Liver (tissue), 9 donors: Measurements from ENCODE around the gene HPS1. TPM values are rescaled to one million over a fixed set of nuclear protein-coding genes. Genes with fewer than 3 reads are reported as not detected.

Experiments
- DNase-seq: peaks from one replicate; pipeline ENCODE4 v3.0.0-alpha.2; 2017; ENCODE audit warnings: low spot score
- H3K27ac ChIP-seq, 2 donors: one replicate each; pipeline ENCODE4 v1.7.0; 2013; ENCODE audit warnings: inconsistent platforms in 2 of 2, low read length in 2 of 2, control low read depth in 1 of 2, low read depth in 1 of 2, mild to moderate bottlenecking in 1 of 2
- H3K27me3 ChIP-seq, 4 donors: one replicate each; pipeline versions ENCODE4 v1.6.1 to v1.7.0; 2013; ENCODE audit warnings: low read length in 3 of 4, inconsistent platforms in 1 of 4, mild to moderate bottlenecking in 1 of 4, moderate library complexity in 1 of 4; ENCODE audit not compliant: control insufficient read depth in 4 of 4, insufficient read depth in 4 of 4
- H3K36me3 ChIP-seq, 4 donors: one replicate each; pipeline versions ENCODE4 v1.6.1 to v1.7.0; 2013; ENCODE audit warnings: low read length in 3 of 4, mild to moderate bottlenecking in 3 of 4, low read depth in 1 of 4, moderate library complexity in 1 of 4; ENCODE audit not compliant: control insufficient read depth in 4 of 4, insufficient read depth in 3 of 4
- H3K4me1 ChIP-seq, 4 donors: one replicate each; pipeline versions ENCODE4 v1.6.1 to v1.7.0; 2013; ENCODE audit warnings: low read length in 3 of 4, mild to moderate bottlenecking in 3 of 4, moderate library complexity in 1 of 4; ENCODE audit not compliant: control insufficient read depth in 4 of 4, insufficient read depth in 4 of 4
- H3K4me3 ChIP-seq, 3 donors: one replicate each; pipeline versions ENCODE4 v1.6.1 to v1.7.0; 2013; ENCODE audit warnings: low read length in 3 of 3, control low read depth in 1 of 3, low read depth in 1 of 3, mild to moderate bottlenecking in 1 of 3
- H3K9ac ChIP-seq, 2 donors: one replicate each; pipeline ENCODE4 v1.7.0; 2013; ENCODE audit warnings: low read length in 2 of 2, mild to moderate bottlenecking in 2 of 2, moderate library complexity in 2 of 2, control low read depth in 1 of 2, low read depth in 1 of 2
- H3K9me3 ChIP-seq, 4 donors: one replicate each; pipeline versions ENCODE4 v1.6.1 to v1.7.0; 2013; ENCODE audit warnings: low read length in 3 of 4; ENCODE audit not compliant: control insufficient read depth in 4 of 4
- EGR1 ChIP-seq, 2 donors: IDR thresholded peaks; 2 replicates each; pipeline ENCODE4 v1.6.1; 2016 to 2018; ENCODE audit warnings: antibody characterized with exemption in 2 of 2, low read depth in 2 of 2
- FOXA1 ChIP-seq: IDR thresholded peaks from 2 replicates; pipeline ENCODE4 v1.6.1; 2016; ENCODE audit warnings: antibody characterized with exemption
- FOXA2 ChIP-seq: IDR thresholded peaks from 2 replicates; pipeline ENCODE4 v1.6.1; 2016; ENCODE audit warnings: antibody characterized with exemption
- GABPA ChIP-seq, 2 donors: IDR thresholded peaks in 1 of 2; conservative IDR thresholded peaks in 1 of 2; 2 replicates each; pipeline ENCODE4 v1.6.1; 2016; ENCODE audit warnings: antibody characterized with exemption in 2 of 2, mild to moderate bottlenecking in 1 of 2, moderate library complexity in 1 of 2
- HNF4A ChIP-seq, 2 donors: conservative IDR thresholded peaks; 2 replicates each; pipeline ENCODE4 v1.6.1; 2016; ENCODE audit warnings: antibody characterized with exemption in 2 of 2, mild to moderate bottlenecking in 2 of 2
- HNF4G ChIP-seq: IDR thresholded peaks from 2 replicates; pipeline ENCODE4 v1.6.1; 2016; ENCODE audit warnings: antibody characterized with exemption
- JUND ChIP-seq, 2 donors: IDR thresholded peaks; 2 replicates each; pipeline ENCODE4 v1.6.1; 2016; ENCODE audit warnings: antibody characterized with exemption in 2 of 2
- NR2F2 ChIP-seq: IDR thresholded peaks from 2 replicates; pipeline ENCODE4 v1.6.1; 2016; ENCODE audit warnings: antibody characterized with exemption
- RAD21 ChIP-seq, 2 donors: IDR thresholded peaks; 2 replicates each; pipeline ENCODE4 v1.6.1; 2016; ENCODE audit warnings: antibody characterized with exemption in 2 of 2, mild to moderate bottlenecking in 2 of 2
- RXRA ChIP-seq, 2 donors: IDR thresholded peaks; 2 replicates each; pipeline ENCODE4 v1.6.1; 2017 to 2018; ENCODE audit warnings: antibody characterized with exemption in 2 of 2, mild to moderate bottlenecking in 1 of 2
- SP1 ChIP-seq: IDR thresholded peaks from 2 replicates; pipeline ENCODE4 v1.6.1; 2018; ENCODE audit warnings: antibody characterized with exemption, mild to moderate bottlenecking
- TAF1 ChIP-seq: conservative IDR thresholded peaks from 2 replicates; pipeline ENCODE4 v1.6.1; 2016; ENCODE audit warnings: antibody characterized with exemption, mild to moderate bottlenecking
- YY1 ChIP-seq: IDR thresholded peaks from 2 replicates; pipeline ENCODE4 v1.6.1; 2016; ENCODE audit warnings: antibody characterized with exemption, mild to moderate bottlenecking
- WGBS: extraction: QIAGEN DNeasy Blood & Tissue Kit; methylation state at CpG from one replicate; pipeline ENCODE4 v1.1.7; 2013; 5-methylcytosine and 5-hydroxymethylcytosine counted together
- polyA plus RNA-seq, 2 donors: library from polyadenylated mRNA; stranded (reverse) in 1 of 2; unstranded in 1 of 2; fragments of 200-250 nt in 1 of 2; fragments of >200 nt in 1 of 2; fragmentation: Nextera tagmentation in 1 of 2; extraction: Ambion mirVana in 1 of 2; gene quantifications; one replicate each; pipeline versions ENCODE4 v1.2.1 to v1.2.3, GENCODE V29; 2013 to 2015
- total RNA-seq, 2 donors: library from RNA; depleted of rRNA; stranded (reverse); fragments of >200 nt; gene quantifications; one replicate each; pipeline ENCODE4 v1.2.3, GENCODE V29; 2014
- TF ChIP-seq, protein P1 (sequence below): fragments of 150-350 bp; IDR thresholded peaks from 2 replicates; pipeline ENCODE4 v1.5.1; 2017; ENCODE audit warnings: improper control_type of control experiment, low read depth, low read length; ENCODE audit not compliant: missing input control
- TF ChIP-seq, protein P2 (sequence below): IDR thresholded peaks from 2 replicates; pipeline ENCODE4 v1.6.1; 2016; ENCODE audit warnings: antibody characterized with exemption
- TF ChIP-seq, protein P3 (sequence below): IDR thresholded peaks from 2 replicates; pipeline ENCODE4 v1.6.1; 2016; ENCODE audit warnings: antibody characterized with exemption
- TF ChIP-seq, protein P4 (sequence below): IDR thresholded peaks from 2 replicates; pipeline ENCODE4 v1.6.1; 2016; ENCODE audit warnings: antibody characterized with exemption, mild to moderate bottlenecking
- TF ChIP-seq, protein P5 (sequence below): IDR thresholded peaks from 2 replicates; pipeline ENCODE4 v1.6.1; 2016; ENCODE audit warnings: antibody characterized with exemption
- donor health status: healthy.
- donor health status: healthy.
- donor health status: healthy.
- donor health status: healthy.
- donor health status: healthy.

The HPS1 gene
- total and polyA plus RNA-seq, 4 donors: 19.9 to 56.7 (median 29.8) TPM

DNA sequence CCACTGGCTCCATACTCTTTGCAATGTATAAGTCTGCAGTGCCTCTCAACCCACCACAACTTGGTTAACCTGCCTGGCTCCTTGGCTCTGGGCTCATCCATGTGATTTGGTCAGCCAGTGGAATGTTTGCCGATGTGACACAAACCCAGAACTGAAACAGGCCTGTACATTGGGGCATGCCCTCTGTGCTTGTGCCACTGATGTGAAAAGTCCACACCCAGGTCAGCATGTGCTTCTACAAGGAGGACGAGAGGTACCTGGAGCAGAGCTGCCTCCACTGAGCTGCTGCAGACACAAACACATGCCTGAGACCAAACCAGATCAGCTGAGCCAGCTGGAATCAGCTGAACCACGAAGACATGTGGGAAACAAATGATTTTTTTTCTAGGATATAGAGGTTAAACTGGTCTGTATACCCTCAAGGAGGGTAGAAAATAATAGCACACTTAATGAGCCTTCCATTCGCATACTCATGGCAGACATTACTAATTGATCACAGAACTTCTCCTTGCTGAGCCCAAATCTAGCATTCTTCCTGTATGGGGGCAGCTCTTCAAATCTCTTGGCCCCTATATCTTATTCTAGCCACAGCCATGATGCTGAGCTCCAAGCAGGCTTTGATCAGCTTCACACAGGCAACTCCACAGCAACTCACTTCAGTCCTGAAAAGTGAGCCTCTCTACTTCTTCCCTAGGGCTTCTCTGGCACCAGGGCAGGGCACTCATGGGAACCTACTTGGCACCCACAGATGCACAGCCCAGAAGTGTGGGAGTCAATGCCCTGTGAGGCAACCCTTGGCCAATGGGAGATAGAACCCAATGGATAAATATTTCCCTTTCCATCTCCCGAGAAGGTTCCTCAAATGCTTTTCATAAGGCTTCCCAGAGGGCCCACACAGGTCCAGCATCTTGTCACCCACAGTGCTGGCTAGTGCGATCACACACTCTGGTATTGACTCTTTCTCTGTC, 50.4 kb downstream of the HPS1 start (continued):
- TF ChIP-seq, protein P1, sequence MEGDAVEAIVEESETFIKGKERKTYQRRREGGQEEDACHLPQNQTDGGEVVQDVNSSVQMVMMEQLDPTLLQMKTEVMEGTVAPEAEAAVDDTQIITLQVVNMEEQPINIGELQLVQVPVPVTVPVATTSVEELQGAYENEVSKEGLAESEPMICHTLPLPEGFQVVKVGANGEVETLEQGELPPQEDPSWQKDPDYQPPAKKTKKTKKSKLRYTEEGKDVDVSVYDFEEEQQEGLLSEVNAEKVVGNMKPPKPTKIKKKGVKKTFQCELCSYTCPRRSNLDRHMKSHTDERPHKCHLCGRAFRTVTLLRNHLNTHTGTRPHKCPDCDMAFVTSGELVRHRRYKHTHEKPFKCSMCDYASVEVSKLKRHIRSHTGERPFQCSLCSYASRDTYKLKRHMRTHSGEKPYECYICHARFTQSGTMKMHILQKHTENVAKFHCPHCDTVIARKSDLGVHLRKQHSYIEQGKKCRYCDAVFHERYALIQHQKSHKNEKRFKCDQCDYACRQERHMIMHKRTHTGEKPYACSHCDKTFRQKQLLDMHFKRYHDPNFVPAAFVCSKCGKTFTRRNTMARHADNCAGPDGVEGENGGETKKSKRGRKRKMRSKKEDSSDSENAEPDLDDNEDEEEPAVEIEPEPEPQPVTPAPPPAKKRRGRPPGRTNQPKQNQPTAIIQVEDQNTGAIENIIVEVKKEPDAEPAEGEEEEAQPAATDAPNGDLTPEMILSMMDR: no peak
- no peak for TF ChIP-seq NR2F2
- no peak for TF ChIP-seq HNF4A (conservative IDR thresholded peaks at IDR 0.05)
- TF ChIP-seq TAF1: no peak
- TF ChIP-seq YY1: no peak
- no peak for TF ChIP-seq SP1

DNA sequence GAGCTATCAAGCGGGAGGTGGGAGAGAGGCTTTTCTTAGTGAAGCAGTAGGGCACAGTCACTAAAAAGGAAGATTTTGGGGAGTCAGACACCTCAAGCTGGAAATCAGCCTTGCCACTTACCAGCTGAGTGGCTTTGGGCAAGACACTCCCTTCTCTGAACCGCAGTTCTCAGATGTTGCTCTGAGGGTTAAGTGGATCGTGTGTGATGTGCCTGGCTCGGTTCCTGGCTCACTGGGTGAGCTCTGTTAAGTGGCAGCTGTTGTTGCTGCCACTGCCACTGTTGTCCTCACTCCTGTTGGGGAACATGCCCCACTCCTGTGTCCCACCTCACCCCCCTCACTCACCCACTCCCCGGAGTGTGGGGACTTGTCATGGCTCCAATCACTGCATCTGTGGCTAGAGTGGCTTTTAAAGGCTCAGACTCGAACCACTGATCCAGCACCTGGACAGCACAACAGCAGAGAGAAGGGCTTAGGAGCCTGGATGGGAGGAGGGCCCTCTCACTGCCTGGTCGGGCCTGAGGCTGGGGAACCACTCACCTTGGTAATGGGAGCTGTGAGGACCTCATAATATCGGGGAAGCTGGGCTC, 51.8 kb downstream of the HPS1 start:
- H3K27ac ChIP-seq: no peak overlapping the region
- peaks cover 0 to 18% (median 0%) of the 10 kb centered on the region in 4 donors for H3K36me3 ChIP-seq
- DNase-seq: no peak
- H3K4me1 ChIP-seq: no peaks in the 10 kb centered on the region
- TF ChIP-seq YY1: no peak
- TF ChIP-seq, protein P1: no peak
- no peak for TF ChIP-seq EGR1 (IDR thresholded peaks at IDR 0.05; ENCODE audit: low read depth in 2 of 2)
- no peak for TF ChIP-seq RAD21 (IDR thresholded peaks at IDR 0.05)
- TF ChIP-seq, protein P2, sequence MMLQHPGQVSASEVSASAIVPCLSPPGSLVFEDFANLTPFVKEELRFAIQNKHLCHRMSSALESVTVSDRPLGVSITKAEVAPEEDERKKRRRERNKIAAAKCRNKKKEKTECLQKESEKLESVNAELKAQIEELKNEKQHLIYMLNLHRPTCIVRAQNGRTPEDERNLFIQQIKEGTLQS: no peak
- no peak for TF ChIP-seq HNF4A (conservative IDR thresholded peaks at IDR 0.05)
- TF ChIP-seq GABPA (IDR thresholded peaks at IDR 0.05 in 1 of 2, conservative IDR thresholded peaks at IDR 0.05 in 1 of 2): no peak
- TF ChIP-seq, protein P3, sequence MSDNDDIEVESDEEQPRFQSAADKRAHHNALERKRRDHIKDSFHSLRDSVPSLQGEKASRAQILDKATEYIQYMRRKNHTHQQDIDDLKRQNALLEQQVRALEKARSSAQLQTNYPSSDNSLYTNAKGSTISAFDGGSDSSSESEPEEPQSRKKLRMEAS: no peak
- TF ChIP-seq, protein P4, sequence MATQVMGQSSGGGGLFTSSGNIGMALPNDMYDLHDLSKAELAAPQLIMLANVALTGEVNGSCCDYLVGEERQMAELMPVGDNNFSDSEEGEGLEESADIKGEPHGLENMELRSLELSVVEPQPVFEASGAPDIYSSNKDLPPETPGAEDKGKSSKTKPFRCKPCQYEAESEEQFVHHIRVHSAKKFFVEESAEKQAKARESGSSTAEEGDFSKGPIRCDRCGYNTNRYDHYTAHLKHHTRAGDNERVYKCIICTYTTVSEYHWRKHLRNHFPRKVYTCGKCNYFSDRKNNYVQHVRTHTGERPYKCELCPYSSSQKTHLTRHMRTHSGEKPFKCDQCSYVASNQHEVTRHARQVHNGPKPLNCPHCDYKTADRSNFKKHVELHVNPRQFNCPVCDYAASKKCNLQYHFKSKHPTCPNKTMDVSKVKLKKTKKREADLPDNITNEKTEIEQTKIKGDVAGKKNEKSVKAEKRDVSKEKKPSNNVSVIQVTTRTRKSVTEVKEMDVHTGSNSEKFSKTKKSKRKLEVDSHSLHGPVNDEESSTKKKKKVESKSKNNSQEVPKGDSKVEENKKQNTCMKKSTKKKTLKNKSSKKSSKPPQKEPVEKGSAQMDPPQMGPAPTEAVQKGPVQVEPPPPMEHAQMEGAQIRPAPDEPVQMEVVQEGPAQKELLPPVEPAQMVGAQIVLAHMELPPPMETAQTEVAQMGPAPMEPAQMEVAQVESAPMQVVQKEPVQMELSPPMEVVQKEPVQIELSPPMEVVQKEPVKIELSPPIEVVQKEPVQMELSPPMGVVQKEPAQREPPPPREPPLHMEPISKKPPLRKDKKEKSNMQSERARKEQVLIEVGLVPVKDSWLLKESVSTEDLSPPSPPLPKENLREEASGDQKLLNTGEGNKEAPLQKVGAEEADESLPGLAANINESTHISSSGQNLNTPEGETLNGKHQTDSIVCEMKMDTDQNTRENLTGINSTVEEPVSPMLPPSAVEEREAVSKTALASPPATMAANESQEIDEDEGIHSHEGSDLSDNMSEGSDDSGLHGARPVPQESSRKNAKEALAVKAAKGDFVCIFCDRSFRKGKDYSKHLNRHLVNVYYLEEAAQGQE: no peak
- TF ChIP-seq FOXA1: no peak
- no peak for TF ChIP-seq TAF1
- TF ChIP-seq RXRA (IDR thresholded peaks at IDR 0.05): no peak
- TF ChIP-seq, protein P5, sequence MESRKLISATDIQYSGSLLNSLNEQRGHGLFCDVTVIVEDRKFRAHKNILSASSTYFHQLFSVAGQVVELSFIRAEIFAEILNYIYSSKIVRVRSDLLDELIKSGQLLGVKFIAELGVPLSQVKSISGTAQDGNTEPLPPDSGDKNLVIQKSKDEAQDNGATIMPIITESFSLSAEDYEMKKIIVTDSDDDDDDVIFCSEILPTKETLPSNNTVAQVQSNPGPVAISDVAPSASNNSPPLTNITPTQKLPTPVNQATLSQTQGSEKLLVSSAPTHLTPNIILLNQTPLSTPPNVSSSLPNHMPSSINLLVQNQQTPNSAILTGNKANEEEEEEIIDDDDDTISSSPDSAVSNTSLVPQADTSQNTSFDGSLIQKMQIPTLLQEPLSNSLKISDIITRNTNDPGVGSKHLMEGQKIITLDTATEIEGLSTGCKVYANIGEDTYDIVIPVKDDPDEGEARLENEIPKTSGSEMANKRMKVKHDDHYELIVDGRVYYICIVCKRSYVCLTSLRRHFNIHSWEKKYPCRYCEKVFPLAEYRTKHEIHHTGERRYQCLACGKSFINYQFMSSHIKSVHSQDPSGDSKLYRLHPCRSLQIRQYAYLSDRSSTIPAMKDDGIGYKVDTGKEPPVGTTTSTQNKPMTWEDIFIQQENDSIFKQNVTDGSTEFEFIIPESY: no peak
- no peak for TF ChIP-seq JUND (IDR thresholded peaks at IDR 0.05)
- TF ChIP-seq SP1: no peak
- no peak for TF ChIP-seq HNF4G
- no peak for TF ChIP-seq FOXA2
- TF ChIP-seq NR2F2: no peak
- H3K27me3 ChIP-seq: no peaks in the 10 kb centered on the region
- H3K9ac ChIP-seq: no peak overlapping the region
- WGBS: 91% methylated on average over 8 of the region's 8 CpGs
- no peak overlapping the region for H3K4me3 ChIP-seq
- H3K9me3 ChIP-seq: no peaks in the 10 kb centered on the region
